Keratinocyte (primary cell): ENCODE results near the gene CEP63.

Source experiments
- CTCF ChIP-seq, 3 experiments: IDR thresholded peaks in 1 of 3; conservative IDR thresholded peaks in 1 of 3; optimal IDR thresholded peaks in 1 of 3; 2 replicates in 2 of 3; 3 replicates in 1 of 3; pipeline versions ENCODE3 to v1.5.1; 2011; ENCODE audit warnings: low read length in 3 of 3, mild to moderate bottlenecking in 3 of 3, moderate library complexity in 2 of 3, control low read depth in 1 of 3, inconsistent platforms in 1 of 3; ENCODE audit not compliant: insufficient read depth in 2 of 3; ENCODE audit errors: extremely low read depth in 1 of 3
- EZH2 ChIP-seq: IDR thresholded peaks from one replicate; pipeline ENCODE4 v1.6.1; 2012; ENCODE audit warnings: inconsistent platforms, mild to moderate bottlenecking, low read length, moderate library complexity

- TF ChIP-seq EZH2 (no peak), CTCF (optimal IDR thresholded peaks at IDR 0.05 in 1 of 3, IDR thresholded peaks at IDR 0.05 in 1 of 3, conservative IDR thresholded peaks at IDR 0.05 in 1 of 3; ENCODE audit: extremely low read depth in 1 of 3, insufficient read depth in 2 of 3, low read length in 3 of 3) (no peak)
Observed at GRCh38 chr3:134511500-134511899, 25.6 kb downstream of the CEP63 start.
